ENCODE results near the gene KRTCAP2. TPM values are rescaled to one million over a fixed set of nuclear protein-coding genes. Genes with fewer than 3 reads are reported as not detected.
A peak's percentile ranks its signal among the peaks of the same experiment; 100 is the strongest.

KRTCAP2 gene
- total and polyA plus RNA-seq, 10 of the 15 experiments (the other 5 are each of a cell fraction or from before 2014, with no cell fraction given) = 61.3 to 238 (median 141) TPM

GRCh38 chr1:155208541-155209311, 35.6 kb upstream of the KRTCAP2 start, which contains the start of gene MTX1 (continued):
- no peak for TF ChIP-seq PRDM15 (CRISPR knock-in tag; IDR thresholded peaks at IDR 0.05)
- no peak for TF ChIP-seq FOS (IDR thresholded peaks at IDR 0.05; ENCODE audit: borderline replicate concordance, extremely low read depth, insufficient read length)
- no peak for TF ChIP-seq SUPT20H (IDR thresholded peaks at IDR 0.05; ENCODE audit: borderline replicate concordance, control insufficient read depth, low read depth, low read length)
- no peak for TF ChIP-seq JUNB (IDR thresholded peaks at IDR 0.05)
- peak in 1 of 2 experiments; percentile 58; a peak in 1 of 4 replicates for TF ChIP-seq EP300 (IDR thresholded peaks at IDR 0.05; ENCODE audit: borderline replicate concordance in 1 of 2, control insufficient read depth in 1 of 2, low read depth in 2 of 2, low read length in 2 of 2)
- no peak for TF ChIP-seq KLF5 (IDR thresholded peaks at IDR 0.05; ENCODE audit: partially characterized antibody)
- peak; percentile 85 for TF ChIP-seq CREB1 (IDR thresholded peaks at IDR 0.05; ENCODE audit: low read depth)
- TF ChIP-seq NKRF (conservative IDR thresholded peaks at IDR 0.05) = peak; percentile 96
- no peak for TF ChIP-seq PAX5 (IDR thresholded peaks at IDR 0.05; ENCODE audit: borderline replicate concordance, low read depth, low read length)
- no peak for TF ChIP-seq STAT1 (conservative IDR thresholded peaks at IDR 0.05)
- no peak for TF ChIP-seq HSF1 (IDR thresholded peaks at IDR 0.05; ENCODE audit: low read depth, low read length)
- TF ChIP-seq MYB (IDR thresholded peaks at IDR 0.05; ENCODE audit: borderline replicate concordance, low read depth, low read length) = no peak
- no peak for TF ChIP-seq RAD21 (IDR thresholded peaks at IDR 0.05; ENCODE audit: insufficient read depth, low read depth, low read length)
- no peak for TF ChIP-seq HDAC6 (IDR thresholded peaks at IDR 0.05; ENCODE audit: unreplicated experiment)
- TF ChIP-seq RBBP5 (conservative IDR thresholded peaks at IDR 0.05) = no peak
- no peak for TF ChIP-seq PBX3 (IDR thresholded peaks at IDR 0.05; ENCODE audit: insufficient replicate concordance, low read depth, low read length)
- no peak for TF ChIP-seq ZNF274 (IDR thresholded peaks at IDR 0.05; ENCODE audit: insufficient read depth, insufficient read length)
- TF ChIP-seq RAD51 (IDR thresholded peaks at IDR 0.05) = no peak
- no peak for TF ChIP-seq JUND (IDR thresholded peaks at IDR 0.05; ENCODE audit: low read depth, low read length)
- TF ChIP-seq BCL11A (IDR thresholded peaks at IDR 0.05; ENCODE audit: low read depth, low read length) = no peak
- TF ChIP-seq SP1 (IDR thresholded peaks at IDR 0.05; ENCODE audit: low read depth, low read length) = no peak
- peak; percentile 67; the same call in 1 of the 2 replicates for TF ChIP-seq CHD2 (IDR thresholded peaks at IDR 0.05; ENCODE audit: borderline replicate concordance, low read depth, low read length)

Data from GM12878 (cell line).